RCC 7860 (cell line): ENCODE results near the gene SMNDC1.
A peak's percentile ranks its signal among the peaks of the same experiment; 100 is the strongest.
"Not testable (repeated sequence)": the region's sequence is repeated elsewhere in the genome, so short reads cannot be mapped to it uniquely, and the experiment has no call there.

Experiments
- DNase-seq: peaks from one replicate; pipeline ENCODE4 v3.0.0-alpha.2; 2015; ENCODE audit warnings: low spot score
- FAIRE-seq: peaks from 2 replicates; lab custom pipeline; 2012; peaks lifted over from hg19 to GRCh38; lab: Jason Lieb, UNC

Gene SMNDC1

GRCh38 chr10:110286841-110287240 is 17.9 kb downstream of the SMNDC1 start:
- FAIRE-seq (no peak), DNase-seq (no peak)

GRCh38 chr10:110285501-110285900 is 19.2 kb downstream of the SMNDC1 start:
- no peak for FAIRE-seq

GRCh38 chr10:110284262-110284661 is 20.5 kb downstream of the SMNDC1 start:
- no peak for FAIRE-seq
- DNase-seq, result no peak

More at GRCh38 chr10:110285501-110285900, 19.2 kb downstream of the SMNDC1 start:
- DNase-seq, result no peak

- peak; percentile 57 for DNase-seq
- peak; percentile 85 for FAIRE-seq
Measured at GRCh38 chr10:110279407-110279986, 25.2 kb downstream of the SMNDC1 start.

GRCh38 chr10:110278562-110279406 is 25.9 kb downstream of the SMNDC1 start:
- FAIRE-seq, result no peak
- DNase-seq, result no peak

- DNase-seq (no peak), FAIRE-seq (no peak)
Measured at GRCh38 chr10:110277591-110277990, 27.1 kb downstream of the SMNDC1 start.

- FAIRE-seq (no peak), DNase-seq (no peak)
Measured at GRCh38 chr10:110276603-110277002, 28.1 kb downstream of the SMNDC1 start.

- FAIRE-seq (no peak), DNase-seq (no peak)
Measured at GRCh38 chr10:110275128-110275729, 29.5 kb downstream of the SMNDC1 start.

GRCh38 chr10:110274647-110275046 is 30.1 kb downstream of the SMNDC1 start:
- no peak for FAIRE-seq
- no peak for DNase-seq

GRCh38 chr10:110274072-110274627 is 30.6 kb downstream of the SMNDC1 start:
- no peak for FAIRE-seq
- no peak for DNase-seq

- peak; percentile 56 for DNase-seq
- FAIRE-seq, result peak; percentile 75
Measured at GRCh38 chr10:110273474-110273873, 31.2 kb downstream of the SMNDC1 start.

GRCh38 chr10:110272995-110273394 is 31.7 kb downstream of the SMNDC1 start:
- DNase-seq, FAIRE-seq: not testable (repeated sequence)

- FAIRE-seq (no peak), DNase-seq (no peak)
Measured at GRCh38 chr10:110269374-110270318, 35.1 kb downstream of the SMNDC1 start.

GRCh38 chr10:110268971-110269370 is 35.7 kb downstream of the SMNDC1 start:
- DNase-seq (no peak), FAIRE-seq (no peak)

GRCh38 chr10:110268442-110268841 is 36.3 kb downstream of the SMNDC1 start:
- FAIRE-seq, result no peak
- DNase-seq, result no peak

GRCh38 chr10:110267276-110267675 is 37.4 kb downstream of the SMNDC1 start:
- DNase-seq (no peak), FAIRE-seq (no peak)

GRCh38 chr10:110265573-110266193 is 39.0 kb downstream of the SMNDC1 start:
- FAIRE-seq (no peak), DNase-seq (no peak)

GRCh38 chr10:110263164-110263563 is 41.6 kb downstream of the SMNDC1 start:
- DNase-seq, result no peak
- no peak for FAIRE-seq

GRCh38 chr10:110260746-110261477 is 43.8 kb downstream of the SMNDC1 start:
- no peak for DNase-seq
- FAIRE-seq, result no peak
